ENCODE data around the gene TRIM26. TPM values are rescaled to one million over a fixed set of nuclear protein-coding genes. Genes with fewer than 3 reads are reported as not detected.

The TRIM26 gene
- total RNA-seq, 2 experiments from 2014 or later, result 42.1 to 44.1 TPM

- Mint-ChIP-seq H3K27me3 (no peaks in the 10 kb centered on the region), H3K9me3 (no peaks in the 10 kb centered on the region), H3K36me3 (ENCODE audit: low read depth) (peaks cover 18% of the 10 kb centered on the region), H3K4me1 (ENCODE audit: low read depth) (peaks cover 51% of the 10 kb centered on the region), H3K4me3 (peak overlapping the region; percentile 96), H3K27ac (peak overlapping the region; percentile 100)
- H3K27ac ChIP-seq (ENCODE audit: low read depth in 1 of 2, low read length in 2 of 2), result peak overlapping the region; percentile 98 to 99
- DNase-seq (no peak), ATAC-seq (ENCODE audit: poor library complexity) (no peak)
- peaks cover 37% of the 10 kb centered on the region for H3K4me1 ChIP-seq (ENCODE audit: insufficient read depth, low read length)
- TF ChIP-seq CTCF (IDR thresholded peaks at IDR 0.05), result no peak
- H3K4me3 ChIP-seq (ENCODE audit: low read length), result peak overlapping the region; percentile 90
- no peaks in the 10 kb centered on the region for H3K9me3 ChIP-seq (ENCODE audit: control insufficient read depth in 1 of 2, insufficient read depth in 1 of 2, low read length in 2 of 2)
- ChIA-PET POLR2A (interaction anchor here (0.7 to 3.4 kb wide), 30 partner anchors 8 to 564 kb away, joined by 3 to 61 read pairs (median 4); partner anchors contain the start of genes ABCF1, MDC1, PPP1R11 and RPP21), CTCF (no interaction called here)
- no peaks in the 10 kb centered on the region for H3K36me3 ChIP-seq (ENCODE audit: insufficient read depth, low read length)
- intact Hi-C loops (cut with DNase I, micrococcal nuclease), result loop anchor here (1.0 to 10.0 kb wide), 6 partner anchors 113 to 1981 kb away; partner anchors contain the start of genes ABCF1 (in 1 of the 2), GPSM3 (in 1 of the 2), PBX2 (in 1 of the 2) and PPP1R11 (in 1 of the 2)
- H3K27me3 ChIP-seq (ENCODE audit: control insufficient read depth in 1 of 2, insufficient read depth in 2 of 2, low read length in 2 of 2), result no peaks in the 10 kb centered on the region
Measured at GRCh38 chr6:30213667-30213956, 406 bp upstream of the TRIM26 start.

- POLR2A ChIA-PET, result interaction anchor here (1.7 to 3.4 kb wide), 2 partner anchors 15 to 115 kb away, joined by 10 to 61 read pairs; partner anchors contain the start of gene TRIM39
- CTCF ChIA-PET, result no interaction called here
Measured at GRCh38 chr6:30211899-30212298, 1.3 kb downstream of the TRIM26 start.

DNA sequence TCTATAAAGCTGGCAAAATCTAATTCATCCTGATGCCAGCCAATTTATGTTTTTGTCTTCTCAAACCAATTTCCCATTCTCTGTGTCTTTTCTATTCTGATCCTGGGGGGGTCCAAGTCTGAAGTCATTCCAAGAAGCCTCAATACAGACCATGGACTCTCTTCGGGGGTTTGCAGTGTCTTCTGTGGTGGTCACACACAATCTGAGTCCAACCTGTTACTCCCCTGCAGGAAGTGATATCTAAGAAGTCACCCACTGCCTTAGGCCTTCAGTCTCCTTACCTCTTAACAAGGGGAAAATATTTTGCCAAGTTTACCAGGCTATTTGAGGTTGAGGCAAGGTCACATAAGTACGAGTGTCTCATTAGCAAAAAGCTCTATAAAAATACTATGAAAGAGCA lies 1.9 kb downstream of the TRIM26 start:
- H3K4me1 ChIP-seq (ENCODE audit: insufficient read depth, low read length), result peaks cover 54% of the 10 kb centered on the region
- no peaks in the 10 kb centered on the region for H3K27me3 Mint-ChIP-seq
- H3K9me3 ChIP-seq (ENCODE audit: control insufficient read depth in 1 of 2, insufficient read depth in 1 of 2, low read length in 2 of 2), result no peaks in the 10 kb centered on the region
- no peaks in the 10 kb centered on the region for H3K9me3 Mint-ChIP-seq
- intact Hi-C loops (cut with DNase I, micrococcal nuclease), result loop anchor here in 1 of 2 experiments (5.0 to 10.0 kb wide), 4 partner anchors 144 to 1983 kb away; partner anchors contain the start of genes ABCF1, GPSM3, PBX2 and PPP1R11
- peak overlapping the region; percentile 100 for H3K27ac Mint-ChIP-seq
- H3K4me3 ChIP-seq (ENCODE audit: low read length), result no peak overlapping the region
- peaks cover 17% of the 10 kb centered on the region for H3K36me3 ChIP-seq (ENCODE audit: insufficient read depth, low read length)
- DNase-seq (no peak), ATAC-seq (ENCODE audit: poor library complexity) (no peak)
- no peak for TF ChIP-seq CTCF (IDR thresholded peaks at IDR 0.05)
- peaks cover 73% of the 10 kb centered on the region for H3K4me1 Mint-ChIP-seq (ENCODE audit: low read depth)
- H3K27ac ChIP-seq (ENCODE audit: low read depth in 1 of 2, low read length in 2 of 2), result no peak overlapping the region
- POLR2A ChIA-PET, result interaction anchor here (3.4 kb wide), 1 partner anchor 115 kb away, joined by 61 read pairs; the partner anchor contains the start of gene TRIM39
- H3K27me3 ChIP-seq (ENCODE audit: control insufficient read depth in 1 of 2, insufficient read depth in 2 of 2, low read length in 2 of 2), result no peaks in the 10 kb centered on the region
- H3K36me3 Mint-ChIP-seq (ENCODE audit: low read depth), result peaks cover 25% of the 10 kb centered on the region
- H3K4me3 Mint-ChIP-seq, result peak overlapping the region; percentile 96
- CTCF ChIA-PET, result no interaction called here

More at GRCh38 chr6:30211899-30212298, 1.3 kb downstream of the TRIM26 start:
- Mint-ChIP-seq H3K27ac (peak overlapping the region; percentile 100), H3K9me3 (no peaks in the 10 kb centered on the region), H3K27me3 (no peaks in the 10 kb centered on the region), H3K36me3 (ENCODE audit: low read depth) (peaks cover 25% of the 10 kb centered on the region), H3K4me1 (ENCODE audit: low read depth) (peaks cover 67% of the 10 kb centered on the region), H3K4me3 (peak overlapping the region; percentile 96)
- ATAC-seq (ENCODE audit: poor library complexity) (no peak), DNase-seq (no peak)
- peaks cover 13% of the 10 kb centered on the region for H3K36me3 ChIP-seq (ENCODE audit: insufficient read depth, low read length)
- intact Hi-C loops (cut with DNase I, micrococcal nuclease), result loop anchor here (2.0 to 10.0 kb wide), 5 partner anchors 115 to 1983 kb away; partner anchors contain the start of genes ABCF1 (in 1 of the 2), GPSM3 (in 1 of the 2), PBX2 (in 1 of the 2) and PPP1R11 (in 1 of the 2)
- H3K27me3 ChIP-seq (ENCODE audit: control insufficient read depth in 1 of 2, insufficient read depth in 2 of 2, low read length in 2 of 2), result no peaks in the 10 kb centered on the region
- no peak for TF ChIP-seq CTCF (IDR thresholded peaks at IDR 0.05)
- H3K27ac ChIP-seq (ENCODE audit: low read depth in 1 of 2, low read length in 2 of 2), result no peak overlapping the region
- H3K9me3 ChIP-seq (ENCODE audit: control insufficient read depth in 1 of 2, insufficient read depth in 1 of 2, low read length in 2 of 2), result no peaks in the 10 kb centered on the region
- H3K4me3 ChIP-seq (ENCODE audit: low read length), result peak overlapping the region; percentile 90
- H3K4me1 ChIP-seq (ENCODE audit: insufficient read depth, low read length), result peaks cover 51% of the 10 kb centered on the region

Measured in CD4-positive, alpha-beta T cell (primary cell).